Caco-2 (cell line): ENCODE data around the gene GABARAPL1. TPM values are rescaled to one million over a fixed set of nuclear protein-coding genes. Genes with fewer than 3 reads are reported as not detected.

ENCODE experiments used
- BruUV-seq: library from RNA; stranded (reverse); fragments of 400-500 nt; replicated peaks from 2 replicates; lab custom pipeline; 2021; lab: Mats Ljungman, UMichigan
- CTCF ChIA-PET: fragments of 300-600 bp; sonication (Branson Sonifier 250); formaldehyde crosslinking; loops from one replicate; lab custom pipeline; 2022; ENCODE audit warnings: antibody characterized with exemption; lab: Charles Lee
- POLR2A ChIA-PET: fragments of 300-600 bp; sonication (Branson Sonifier 250); formaldehyde crosslinking; loops from one replicate; lab custom pipeline; 2022; ENCODE audit warnings: antibody characterized with exemption; lab: Charles Lee
- DNase-seq, 2 experiments: peaks; one replicate each; pipeline versions ENCODE4 v3.0.0 to v3.0.0-alpha.2; 2020 to 2022
- H3K27me3 ChIP-seq: replicated peaks from 2 replicates; pipeline ENCODE4 v1.6.0; 2011; ENCODE audit warnings: low read length; ENCODE audit not compliant: control insufficient read depth, insufficient read depth
- H3K36me3 ChIP-seq: 2 replicates; pipeline ENCODE4 v1.5.1; 2011; ENCODE audit warnings: low read length; ENCODE audit not compliant: control insufficient read depth, insufficient read depth
- H3K4me1 ChIP-seq: fragments of 250-450 bp; sonication (Bioruptor Pico); 2 replicates; pipeline ENCODE4 v1.5.1; 2020; ENCODE audit warnings: mild to moderate bottlenecking
- H3K4me3 ChIP-seq: 2 replicates; pipeline ENCODE4 v1.5.1; 2011; ENCODE audit warnings: low read depth, mild to moderate bottlenecking, control low read depth, low read length
- H3K9me3 ChIP-seq: fragments of 250-450 bp; sonication (Bioruptor Pico); 2 replicates; pipeline ENCODE4 v1.5.1; 2020; ENCODE audit warnings: mild to moderate bottlenecking, moderate library complexity
- H3K27ac Mint-ChIP-seq: one replicate; pipeline ENCODE4 v1.8.0; 2022; ENCODE audit warnings: mixed read lengths; ENCODE audit not compliant: unreplicated experiment
- H3K27me3 Mint-ChIP-seq: one replicate; pipeline ENCODE4 v1.8.0; 2022; ENCODE audit warnings: mixed read lengths; ENCODE audit not compliant: insufficient read depth, unreplicated experiment
- H3K36me3 Mint-ChIP-seq: one replicate; pipeline ENCODE4 v1.8.0; 2022; ENCODE audit warnings: mild to moderate bottlenecking, mixed read lengths; ENCODE audit not compliant: insufficient read depth, unreplicated experiment
- H3K4me1 Mint-ChIP-seq: one replicate; pipeline ENCODE4 v1.8.0; 2022; ENCODE audit warnings: low read depth, mixed read lengths; ENCODE audit not compliant: unreplicated experiment
- H3K4me3 Mint-ChIP-seq: one replicate; pipeline ENCODE4 v1.8.0; 2022; ENCODE audit warnings: mild to moderate bottlenecking, moderate library complexity, mixed read lengths; ENCODE audit not compliant: unreplicated experiment
- H3K9me3 Mint-ChIP-seq: one replicate; pipeline ENCODE4 v1.8.0; 2022; ENCODE audit warnings: mixed read lengths; ENCODE audit not compliant: unreplicated experiment
- CTCF ChIP-seq, 2 experiments: fragments of 200-600 bp in 1 of 2; IDR thresholded peaks; 1 replicate in 1 of 2; 2 replicates in 1 of 2; pipeline versions ENCODE4 v1.5.1 to v1.8.0; 2011 to 2022; ENCODE audit warnings: antibody characterized with exemption in 1 of 2, control low read depth in 1 of 2, inconsistent platforms in 1 of 2, low read depth in 1 of 2, low read length in 1 of 2, mild to moderate bottlenecking in 1 of 2, moderate library complexity in 1 of 2; ENCODE audit not compliant: insufficient read depth in 1 of 2, severe bottlenecking in 1 of 2, unreplicated experiment in 1 of 2
- intact Hi-C: fragments of 100-400 bp; cut with micrococcal nuclease; formaldehyde crosslinking; loops from one replicate; pipeline ENCODE4 v1.10.0; 2022; ENCODE audit not compliant: unreplicated experiment
- total RNA-seq: library from RNA; stranded (reverse); gene quantifications from 2 replicates; pipeline ENCODE4 v1.2.3, GENCODE V29; 2022

GABARAPL1 gene
- total RNA-seq, 1 experiment from 2014 or later, result 106 TPM

- no peaks in the 10 kb centered on the region for H3K9me3 ChIP-seq
- H3K27me3 ChIP-seq, result no peaks in the 10 kb centered on the region
- Mint-ChIP-seq H3K9me3 (no peaks in the 10 kb centered on the region), H3K4me1 (no peaks in the 10 kb centered on the region), H3K27me3 (peaks cover 6% of the 10 kb centered on the region), H3K27ac (no peak overlapping the region), H3K4me3 (no peak overlapping the region), H3K36me3 (no peaks in the 10 kb centered on the region)
- POLR2A ChIA-PET, result no interaction called here
- no peak overlapping the region for H3K4me3 ChIP-seq
- H3K36me3 ChIP-seq, result no peaks in the 10 kb centered on the region
- BruUV-seq, result no TSS peak
- intact Hi-C loops, result no loop called here
- H3K4me1 ChIP-seq, result no peaks in the 10 kb centered on the region
- CTCF ChIA-PET, result no interaction called here
- no peak for DNase-seq
- no peak for TF ChIP-seq CTCF (IDR thresholded peaks at IDR 0.05; ENCODE audit: insufficient read depth in 1 of 2, low read depth in 1 of 2, low read length in 1 of 2, severe bottlenecking in 1 of 2, unreplicated experiment in 1 of 2)
Observed at GRCh38 chr12:10242539-10242938, 29.9 kb downstream of the GABARAPL1 start.

GRCh38 chr12:10243818-10244520, 31.3 kb downstream of the GABARAPL1 start:
- no peaks in the 10 kb centered on the region for H3K4me1 ChIP-seq
- H3K4me3 Mint-ChIP-seq, result no peak overlapping the region
- peaks cover 9% of the 10 kb centered on the region for H3K27me3 Mint-ChIP-seq
- BruUV-seq, result no TSS peak
- ChIA-PET POLR2A (no interaction called here), CTCF (no interaction called here)
- no peaks in the 10 kb centered on the region for H3K9me3 ChIP-seq
- no peak overlapping the region for H3K27ac Mint-ChIP-seq
- H3K9me3 Mint-ChIP-seq, result no peaks in the 10 kb centered on the region
- no peaks in the 10 kb centered on the region for H3K27me3 ChIP-seq
- intact Hi-C loops, result no loop called here
- H3K4me3 ChIP-seq, result no peak overlapping the region
- no peaks in the 10 kb centered on the region for H3K36me3 Mint-ChIP-seq
- DNase-seq, result no peak
- no peaks in the 10 kb centered on the region for H3K36me3 ChIP-seq
- H3K4me1 Mint-ChIP-seq, result no peaks in the 10 kb centered on the region
- TF ChIP-seq CTCF (IDR thresholded peaks at IDR 0.05; ENCODE audit: insufficient read depth in 1 of 2, low read depth in 1 of 2, low read length in 1 of 2, severe bottlenecking in 1 of 2, unreplicated experiment in 1 of 2), result no peak

- ChIA-PET CTCF (no interaction called here), POLR2A (no interaction called here)
- Mint-ChIP-seq H3K4me1 (no peaks in the 10 kb centered on the region), H3K9me3 (no peaks in the 10 kb centered on the region), H3K4me3 (no peak overlapping the region), H3K36me3 (no peaks in the 10 kb centered on the region), H3K27me3 (peaks cover 6% of the 10 kb centered on the region), H3K27ac (no peak overlapping the region)
- no peaks in the 10 kb centered on the region for H3K27me3 ChIP-seq
- H3K4me1 ChIP-seq, result no peaks in the 10 kb centered on the region
- no peak for TF ChIP-seq CTCF (IDR thresholded peaks at IDR 0.05; ENCODE audit: insufficient read depth in 1 of 2, low read depth in 1 of 2, low read length in 1 of 2, severe bottlenecking in 1 of 2, unreplicated experiment in 1 of 2)
- intact Hi-C loops, result no loop called here
- no peaks in the 10 kb centered on the region for H3K9me3 ChIP-seq
- no peaks in the 10 kb centered on the region for H3K36me3 ChIP-seq
- no peak for DNase-seq
- BruUV-seq, result no TSS peak
- H3K4me3 ChIP-seq, result no peak overlapping the region
Observed at GRCh38 chr12:10247436-10248058, 34.9 kb downstream of the GABARAPL1 start.
